Fibroblast of skin of abdomen (primary cell): ENCODE data around the gene ST8SIA2.
"Not testable (repeated sequence)": the region's sequence is repeated elsewhere in the genome, so short reads cannot be mapped to it uniquely, and the experiment has no call there.

Experiments used
- DNase-seq: peaks from one replicate; pipeline ENCODE4 v3.0.0-alpha.2; 2013

ST8SIA2 gene

GRCh38 chr15:92444631-92445030 is 51.0 kb downstream of the ST8SIA2 start:
- no peak for DNase-seq

DNA sequence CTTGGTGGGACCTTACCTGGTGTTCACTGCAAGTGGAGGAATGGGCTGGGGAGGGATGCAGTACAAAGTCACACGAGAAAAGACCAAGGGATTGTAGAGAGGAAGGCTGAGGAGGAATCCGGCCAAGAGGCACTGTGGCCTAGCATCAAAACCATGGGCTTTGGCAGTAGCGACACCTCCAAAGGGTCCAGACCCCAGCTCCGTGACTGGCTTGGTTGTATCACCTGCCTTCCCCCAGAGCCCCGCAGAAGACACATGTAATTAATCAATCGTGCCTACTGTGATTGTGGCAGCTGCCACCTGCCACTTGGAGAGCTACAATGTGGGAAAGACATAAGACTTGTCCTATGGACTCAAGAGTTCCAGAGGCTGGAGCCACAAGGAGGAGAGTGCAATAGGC is 54.7 kb downstream of the ST8SIA2 start:
- no peak for DNase-seq

- DNase-seq: peak; percentile 76
These were observed 55.8 kb downstream of the ST8SIA2 start for GRCh38 chr15:92449476-92449875.

GRCh38 chr15:92451225-92451825 is 57.6 kb downstream of the ST8SIA2 start:
- peak; percentile 89 for DNase-seq

- no peak for DNase-seq
These were observed 58.5 kb downstream of the ST8SIA2 start for GRCh38 chr15:92452143-92452542.

DNA sequence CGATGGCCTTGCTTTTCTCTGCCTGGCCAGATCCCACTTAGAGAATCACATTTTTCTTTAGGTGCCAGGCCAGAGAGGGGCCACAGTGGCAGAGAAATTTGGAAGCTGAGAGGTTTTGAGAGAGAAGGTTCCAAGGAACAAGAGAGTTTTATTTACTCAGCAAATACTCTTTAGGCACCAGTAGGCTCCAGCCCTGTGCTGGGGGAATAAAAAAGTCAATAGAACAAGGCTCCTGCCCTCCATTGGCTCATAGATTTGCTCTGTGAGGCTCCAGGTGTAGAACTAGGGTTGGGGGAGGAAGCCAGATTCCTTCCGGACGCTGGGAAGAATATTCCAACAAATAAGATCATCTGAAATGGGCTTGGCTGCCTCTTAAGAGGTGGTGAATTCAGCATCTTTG is 59.9 kb downstream of the ST8SIA2 start:
- DNase-seq: no peak

DNA sequence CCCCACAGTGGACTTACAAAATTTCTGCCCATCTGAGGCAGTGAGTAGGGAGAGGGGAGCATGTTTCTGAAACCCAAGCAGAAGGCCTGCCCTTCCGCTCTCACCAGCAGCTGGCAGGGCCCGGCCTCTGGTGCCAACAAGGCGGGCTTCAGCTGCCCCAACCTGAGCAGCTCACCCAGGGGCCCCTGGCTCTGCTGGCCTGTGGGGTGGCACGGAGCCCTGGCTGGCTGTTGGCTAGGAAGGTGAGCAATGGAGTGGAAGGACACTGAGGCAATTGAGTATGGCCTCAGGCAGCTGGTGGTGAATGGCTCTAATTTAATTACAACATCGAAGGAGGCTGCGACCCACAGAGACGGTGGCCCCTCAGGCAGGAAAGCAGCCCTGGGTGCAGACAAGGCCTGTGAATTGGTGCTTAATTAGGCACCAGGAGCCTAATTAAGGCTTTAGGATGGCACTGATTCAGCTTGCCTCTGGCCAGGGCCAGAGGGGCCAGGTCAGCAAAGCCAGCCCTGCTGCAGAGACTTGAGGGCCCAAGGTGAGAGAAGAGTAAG is 60.9 kb downstream of the ST8SIA2 start:
- no peak for DNase-seq

DNA sequence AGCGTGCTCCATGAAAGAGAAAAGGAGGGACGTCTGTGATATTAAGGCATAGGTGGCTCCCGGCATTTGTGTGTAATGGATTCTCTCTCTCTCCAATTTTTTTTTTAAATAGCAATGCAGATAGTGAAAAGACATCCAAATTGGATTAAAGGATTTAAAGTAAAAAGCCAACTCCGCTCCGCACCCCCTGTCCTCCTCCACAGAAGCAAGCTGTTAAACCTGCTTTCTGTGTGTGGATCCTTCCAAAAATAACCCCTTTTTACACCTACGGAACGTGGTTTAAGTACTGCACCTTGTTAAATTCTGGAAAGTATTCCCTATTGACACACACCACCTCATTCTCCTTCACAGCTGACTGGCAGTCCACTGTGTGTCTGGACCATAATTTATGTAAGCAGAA is 61.6 kb downstream of the ST8SIA2 start:
- no peak for DNase-seq

DNA sequence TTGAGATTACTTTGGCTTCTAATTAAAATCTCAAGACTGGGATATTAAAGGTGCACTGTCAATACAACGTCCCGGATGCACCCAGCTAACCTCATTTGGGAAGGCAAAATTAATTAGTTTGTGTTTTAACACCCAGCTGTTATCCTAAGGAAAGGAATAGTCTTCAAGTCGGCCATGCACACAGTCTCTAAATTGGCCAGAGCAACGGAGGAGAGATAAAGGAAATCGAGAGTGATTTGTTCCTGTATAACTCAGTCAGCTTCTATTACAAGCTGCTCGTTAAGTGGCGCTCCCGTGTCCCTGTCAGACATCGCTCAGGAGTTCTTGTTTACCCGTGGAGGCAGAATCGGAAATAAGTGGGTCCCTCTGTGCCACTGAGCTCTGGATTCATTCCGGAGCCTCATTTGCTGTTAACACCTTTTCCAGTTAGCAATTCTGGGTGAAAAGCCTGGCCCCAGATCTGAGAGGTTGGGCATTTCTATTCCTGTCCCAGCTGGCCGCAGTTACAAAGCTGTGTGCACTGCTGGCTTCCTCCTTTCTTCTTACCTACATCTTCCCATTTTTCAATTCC is 63.9 kb downstream of the ST8SIA2 start:
- DNase-seq: no peak

GRCh38 chr15:92460023-92460422 is 66.3 kb downstream of the ST8SIA2 start:
- no peak for DNase-seq

- DNase-seq: peak; percentile 45
These were observed 68.9 kb downstream of the ST8SIA2 start for GRCh38 chr15:92462424-92463125.

DNA sequence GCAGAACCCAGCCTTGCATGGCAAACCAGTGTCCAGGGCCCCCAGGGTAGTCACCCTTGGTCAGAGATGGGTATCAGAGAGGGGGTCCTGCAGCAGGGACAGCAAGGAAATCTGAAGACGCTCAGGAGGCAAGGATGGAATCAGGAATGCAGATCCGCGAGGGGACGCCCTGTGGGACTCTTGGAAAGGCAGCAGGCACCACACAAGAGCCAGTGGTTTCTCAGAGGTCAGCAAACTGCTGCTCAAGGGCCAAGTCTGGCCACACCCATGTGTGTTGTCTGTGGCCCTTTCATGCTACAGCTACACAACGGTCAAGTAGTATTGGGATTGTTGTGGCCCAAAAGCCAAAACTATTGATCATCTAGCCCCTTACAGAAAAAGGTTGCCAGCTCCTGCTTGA is 69.7 kb downstream of the ST8SIA2 start:
- no peak for DNase-seq

DNA sequence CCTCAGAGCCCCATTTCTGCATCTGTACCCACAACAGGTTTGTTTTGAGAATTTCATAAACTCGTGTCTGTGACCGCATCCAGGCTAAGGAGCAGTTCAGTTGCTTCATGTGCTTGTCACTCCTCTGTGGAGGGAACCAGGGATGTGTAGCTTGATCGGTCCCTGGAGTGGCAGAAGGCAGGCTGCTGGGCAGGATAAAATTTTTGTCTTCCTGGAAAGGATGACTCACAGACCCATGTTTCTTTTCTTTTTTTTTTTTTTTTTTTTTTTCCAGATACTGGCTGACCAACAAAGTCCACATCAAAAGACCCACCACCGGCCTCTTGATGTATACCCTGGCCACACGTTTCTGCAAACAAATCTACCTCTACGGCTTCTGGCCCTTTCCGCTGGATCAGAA is 70.1 kb downstream of the ST8SIA2 start:
- peak; percentile 25 for DNase-seq

DNA sequence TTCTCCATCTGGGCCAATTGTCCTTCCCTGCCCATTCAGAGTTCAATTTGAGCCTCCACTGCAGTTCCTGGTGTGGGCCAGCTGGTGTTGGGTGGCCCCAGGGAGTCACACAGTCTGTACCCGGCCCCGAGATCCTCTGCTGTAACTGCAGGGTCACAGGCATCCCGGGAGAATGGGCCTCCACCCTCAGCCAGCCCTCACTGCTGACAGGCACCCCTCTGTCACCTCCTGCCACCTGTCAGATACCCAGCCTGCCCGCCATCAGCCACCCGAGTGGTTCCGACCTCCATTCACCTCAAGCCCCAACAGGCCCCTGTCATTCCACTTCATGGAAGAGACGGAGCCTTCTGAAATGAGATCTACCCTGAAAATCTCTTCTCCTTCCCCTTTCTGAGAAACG is 73.2 kb downstream of the ST8SIA2 start:
- no peak for DNase-seq

DNA sequence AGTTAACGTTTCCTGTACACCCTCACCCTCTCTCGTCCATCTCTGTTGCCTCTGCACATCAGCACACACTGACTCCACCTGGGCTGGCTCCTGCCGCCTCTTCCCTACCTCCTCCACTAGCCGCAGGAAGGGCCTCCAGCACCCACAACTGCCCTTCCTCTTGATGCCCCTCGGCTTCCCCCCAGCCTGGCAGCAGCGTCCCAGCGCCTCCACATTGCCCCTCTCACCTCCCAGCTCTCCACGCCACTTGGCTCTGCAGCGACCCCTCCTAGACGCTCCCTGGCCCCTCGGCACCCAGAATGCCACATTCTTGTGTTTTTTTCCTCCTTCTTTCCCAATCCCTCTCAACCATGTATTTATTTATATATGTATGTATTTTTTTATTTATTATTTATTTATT is 73.6 kb downstream of the ST8SIA2 start:
- DNase-seq: no peak

DNA sequence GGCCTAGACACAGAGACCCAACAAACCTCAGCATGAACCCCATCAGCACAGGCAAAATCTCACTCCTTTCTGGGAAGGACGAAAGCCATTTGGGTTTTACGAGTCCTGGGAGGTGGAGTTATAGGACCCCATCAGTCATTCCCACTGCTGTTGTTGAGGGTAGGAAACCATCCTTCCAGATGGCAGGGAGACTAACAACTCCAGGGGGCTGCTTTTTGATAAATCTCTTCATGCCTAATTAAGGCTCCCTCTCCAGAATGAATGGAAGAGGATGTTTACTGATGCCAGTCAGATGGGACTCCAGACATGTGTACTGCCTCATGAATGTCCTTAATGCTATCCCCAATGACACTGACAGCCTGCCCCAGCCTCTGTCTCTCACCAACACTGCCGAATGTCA is 75.3 kb downstream of the ST8SIA2 start:
- DNase-seq: no peak

GRCh38 chr15:92471288-92471687 is 77.6 kb downstream of the ST8SIA2 start:
- DNase-seq: no peak

DNA sequence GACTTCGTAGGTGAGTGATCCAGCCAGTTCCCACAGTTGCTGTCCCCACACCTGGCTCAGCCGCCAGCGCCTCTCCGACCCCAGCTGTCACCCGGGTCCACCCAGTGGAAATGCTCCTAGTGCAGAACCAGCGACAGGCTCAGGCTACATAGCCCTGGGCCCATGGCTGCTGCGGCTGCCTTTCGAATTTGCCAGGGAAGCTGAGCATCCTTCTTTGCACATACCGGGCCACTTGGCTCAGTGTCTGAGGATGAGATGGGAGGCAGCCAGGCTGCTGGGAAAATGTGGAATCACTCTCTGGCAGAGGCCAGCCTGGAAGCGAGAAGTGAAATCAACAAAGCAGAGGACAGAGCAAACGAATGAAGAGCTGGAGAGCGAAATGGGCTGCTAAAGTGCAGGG is 80.1 kb downstream of the ST8SIA2 start:
- no peak for DNase-seq

DNA sequence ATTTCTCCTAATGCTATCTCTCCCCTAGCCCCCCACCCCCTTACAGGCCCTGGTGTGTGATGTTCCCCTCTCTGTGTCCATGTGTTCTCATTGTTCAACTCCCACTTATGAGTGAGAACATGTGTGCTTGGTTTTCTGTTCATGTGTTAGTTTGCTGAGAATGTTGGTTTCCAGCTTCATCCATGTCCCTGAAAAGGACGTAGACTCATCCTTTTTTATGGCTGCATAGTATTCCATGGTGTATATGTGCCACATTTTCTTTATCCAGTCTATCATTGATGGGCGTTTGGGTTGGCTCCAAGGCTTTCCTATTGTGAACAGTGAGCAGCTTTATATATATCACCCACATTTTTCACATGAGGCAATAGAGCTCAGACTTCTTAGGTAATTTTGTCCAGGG is 86.0 kb downstream of the ST8SIA2 start:
- not testable (repeated sequence) for DNase-seq

- DNase-seq: no peak
These were observed 86.7 kb downstream of the ST8SIA2 start for GRCh38 chr15:92480361-92480760.

DNA sequence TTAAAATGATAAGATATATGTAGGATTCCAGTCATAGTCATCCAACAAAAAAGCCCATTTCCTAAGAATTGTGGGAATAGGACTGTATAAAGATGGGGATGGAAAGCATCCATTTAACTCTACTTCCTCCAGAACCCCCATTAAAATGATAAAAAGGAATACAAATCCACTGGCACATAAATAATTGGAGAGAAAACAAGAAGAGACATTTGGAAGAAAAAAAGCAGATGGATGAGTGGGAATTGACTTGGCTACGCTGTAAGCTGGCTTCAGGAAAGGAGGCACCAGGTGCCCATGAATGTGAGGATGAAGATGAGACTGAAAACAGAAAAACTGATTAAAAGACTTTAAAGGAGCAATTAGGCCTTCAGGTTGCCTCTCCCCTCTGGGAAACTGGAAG is 91.8 kb downstream of the ST8SIA2 start:
- DNase-seq: no peak

DNA sequence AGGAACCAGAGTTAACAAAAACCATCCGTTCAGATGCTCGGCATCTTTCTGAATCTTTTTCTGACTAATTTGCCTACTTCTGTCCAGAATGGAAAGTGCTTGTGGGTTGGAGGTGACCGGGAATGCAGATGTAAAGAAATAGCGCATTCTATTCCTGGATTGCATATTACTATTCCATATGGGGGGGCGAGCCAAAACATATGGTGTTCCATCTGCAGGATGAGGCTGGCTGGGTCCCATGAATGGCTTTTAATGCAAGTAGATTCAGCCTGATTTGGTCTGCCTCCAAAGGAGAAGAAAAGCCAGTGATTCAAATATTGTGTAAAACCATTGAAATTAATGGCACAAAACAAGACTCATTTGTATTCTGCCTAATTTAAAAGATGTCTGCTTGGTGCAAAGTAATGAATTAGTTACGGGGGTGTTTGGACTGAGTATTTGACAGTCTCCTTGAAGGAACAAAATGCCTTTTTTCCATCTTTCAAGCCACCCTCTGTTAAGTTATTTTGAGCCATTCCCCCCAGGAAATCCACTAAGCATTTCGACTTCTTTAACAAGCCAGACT is 99.0 kb downstream of the ST8SIA2 start:
- DNase-seq: peak; percentile 83

DNA sequence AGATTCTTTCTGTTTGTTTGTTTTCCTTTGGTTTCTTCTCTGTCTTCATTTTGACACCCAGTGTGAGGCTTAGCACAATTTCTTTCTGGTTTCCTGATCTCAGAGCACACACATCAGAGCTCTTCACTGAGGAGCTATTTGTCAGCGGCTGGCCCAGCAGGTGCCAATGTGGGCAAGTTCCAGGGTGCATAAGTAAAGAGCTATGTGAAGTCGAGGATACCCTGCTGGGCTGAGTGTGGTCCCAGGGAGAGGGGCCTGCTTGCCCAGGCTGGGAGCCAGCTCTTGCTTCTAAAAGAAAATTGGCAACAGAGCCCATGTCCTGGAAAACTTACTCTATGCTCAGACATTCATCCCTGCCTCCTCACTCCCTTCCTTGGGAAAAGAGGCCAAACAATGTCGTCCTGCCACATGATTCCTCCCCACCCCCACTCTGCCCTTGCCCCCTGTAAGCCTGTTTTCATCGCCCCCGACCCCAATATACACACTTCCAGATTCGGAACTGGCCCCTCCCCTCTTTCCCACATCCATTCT is 101.2 kb downstream of the ST8SIA2 start:
- DNase-seq: no peak
